ENCODE results near the gene NKIRAS2. TPM values are rescaled to one million over a fixed set of nuclear protein-coding genes. Genes with fewer than 3 reads are reported as not detected.

The NKIRAS2 gene
- 30.3 and 35.0 TPM in 2 replicates for total RNA-seq

DNA sequence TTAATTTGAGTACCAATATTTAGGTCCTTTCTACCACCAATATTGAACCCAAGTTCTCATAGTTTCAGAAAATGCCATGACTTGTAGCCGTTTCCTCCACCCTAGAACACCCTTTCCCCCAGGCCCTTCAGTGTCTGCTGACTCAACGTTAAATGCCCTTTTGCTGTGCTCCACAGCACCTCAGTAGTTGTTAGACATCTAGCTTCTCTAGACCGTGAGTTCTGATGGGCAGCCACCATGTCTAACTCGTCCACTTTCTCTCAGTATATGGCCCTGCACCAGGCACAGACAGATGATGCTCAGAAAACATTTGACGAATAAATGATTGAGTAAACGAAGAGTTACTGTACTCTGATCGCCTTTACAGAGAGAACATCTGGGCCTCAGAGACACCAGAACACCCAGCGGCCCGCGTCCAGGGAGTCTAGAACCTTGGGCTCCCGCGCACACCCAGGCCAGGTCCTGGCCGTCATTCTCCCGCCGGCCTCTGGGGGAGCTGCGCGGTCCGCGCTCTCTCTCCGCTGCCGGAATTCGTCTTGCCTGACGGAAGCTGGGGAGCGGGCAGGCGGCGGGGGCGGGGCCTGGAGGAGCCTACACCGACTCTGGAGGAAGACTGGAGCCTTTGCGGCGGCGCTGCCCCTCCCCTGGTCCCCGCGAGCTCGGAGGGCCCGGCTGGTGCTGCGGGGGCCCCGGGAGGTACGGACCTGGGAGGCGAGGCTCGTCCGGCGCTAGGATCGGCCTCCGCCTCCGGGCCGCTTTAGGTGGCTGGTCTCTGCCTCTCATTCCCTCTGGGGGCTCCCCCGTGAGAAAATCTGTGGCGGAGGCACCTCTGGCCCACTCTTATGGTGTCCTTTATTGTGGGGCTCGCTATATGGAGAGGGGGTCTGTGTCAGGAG is at the start of gene NKIRAS2:
NKIRAS2 (plus strand) TSS at position 582 of the 896 bp plus-strand sequence. CDS start 1,488 bp downstream, outside the sequence.

DNA sequence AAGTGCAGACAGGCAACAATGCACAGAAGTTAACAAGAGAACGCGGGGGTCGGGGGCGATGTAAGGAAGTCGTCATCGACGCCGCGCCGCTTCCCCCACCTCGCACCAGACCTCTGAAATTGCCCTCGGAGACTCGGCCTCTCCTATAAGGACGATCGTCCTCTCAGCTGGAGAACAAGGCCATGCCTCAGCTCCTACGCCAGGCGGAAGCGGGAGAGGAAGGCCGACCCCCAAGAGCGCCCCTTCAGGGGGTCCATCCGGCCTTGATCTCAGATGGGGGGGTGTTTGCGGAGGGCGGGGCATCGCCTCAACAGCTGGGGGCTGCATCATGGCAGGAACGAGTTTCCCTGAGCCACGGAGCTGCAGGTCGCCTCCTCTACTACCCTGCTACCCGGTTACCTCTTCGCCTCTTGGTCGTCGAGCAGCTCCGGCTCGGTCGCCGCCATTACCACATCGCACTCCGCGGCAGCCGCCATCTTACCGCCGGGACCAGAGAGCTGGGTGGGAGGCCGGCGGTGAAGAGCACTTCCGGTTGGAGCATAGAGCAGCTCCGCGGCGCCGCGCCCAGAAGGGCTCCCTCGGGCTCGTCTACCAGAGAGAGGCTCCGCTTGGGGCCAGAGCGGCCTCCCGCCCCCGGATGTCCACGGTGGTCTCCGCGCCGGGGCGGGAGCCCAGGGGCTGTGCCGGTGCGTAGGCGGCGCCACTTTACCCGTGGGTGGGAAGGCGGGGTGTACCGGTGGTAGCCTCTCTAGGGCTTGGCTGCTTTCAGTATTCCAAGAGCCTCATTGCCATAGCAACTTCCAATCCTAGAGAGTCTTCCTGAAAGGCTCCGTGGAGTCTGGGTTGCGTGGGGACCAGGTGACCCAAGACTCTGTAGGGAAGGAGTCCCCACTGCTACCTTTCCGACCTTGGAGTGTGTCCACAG is 2.7 kb upstream of the NKIRAS2 start, which contains the start of gene DNAJC7:
DNAJC7 (minus strand) TSS at position 499 of the 925 bp plus-strand sequence; CDS start at position 476, 23 bp downstream.

DNA sequence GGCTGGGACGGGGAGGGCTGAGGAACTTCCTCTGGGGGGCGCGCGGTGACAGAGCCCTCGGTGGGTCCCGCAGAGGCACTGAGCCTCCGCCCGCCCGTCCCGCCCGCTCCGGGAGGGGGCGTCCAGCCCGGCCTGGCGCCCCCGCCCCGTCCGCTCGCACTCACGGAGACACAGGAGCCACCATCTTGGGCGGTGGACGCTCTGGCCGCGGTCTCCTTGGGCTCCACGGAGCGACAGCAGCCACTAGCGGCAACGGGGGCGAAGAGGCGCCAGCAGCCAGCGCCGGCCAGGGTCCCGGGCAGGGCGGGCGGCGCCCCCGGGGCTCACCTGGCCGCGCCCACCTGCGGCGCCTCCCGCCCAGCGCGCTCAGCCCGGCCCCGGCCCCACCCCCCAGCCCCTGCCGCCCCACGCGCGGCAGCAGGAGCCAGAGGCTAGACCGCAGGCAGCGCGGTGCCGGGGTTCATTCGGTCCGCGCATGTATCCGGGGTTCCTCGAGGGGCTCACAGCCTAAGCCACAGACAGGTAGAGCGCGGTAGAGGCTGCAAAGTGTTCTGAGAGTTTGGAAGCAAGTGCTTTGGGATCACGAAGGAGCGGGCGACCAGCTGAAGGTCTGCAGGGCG is 30.6 kb downstream of the NKIRAS2 start, which contains the start of gene C17orf113:
C17orf113 (minus strand) TSS at position 209 of the 620 bp plus-strand sequence. CDS start 7,225 bp downstream, outside the sequence.

Other genes with a start within 250 kb of the NKIRAS2 start
- gene JUP, start 233.4 kb upstream of the NKIRAS2 start, total RNA-seq, result 294 and 328 TPM in 2 replicates
- 45.5 and 51.5 TPM in 2 replicates for gene P3H4, start 208.1 kb upstream of the NKIRAS2 start, total RNA-seq
- 134 and 149 TPM in 2 replicates for gene FKBP10, start 207.1 kb upstream of the NKIRAS2 start, total RNA-seq
- gene NT5C3B, start 183.9 kb upstream of the NKIRAS2 start, total RNA-seq, result 74.8 and 87.1 TPM in 2 replicates
- gene KLHL10, start 182.3 kb upstream of the NKIRAS2 start, total RNA-seq, result under 0.01 TPM in 2 replicates
- 26.1 and 37.9 TPM in 2 replicates for gene KLHL11, start 154.7 kb upstream of the NKIRAS2 start, total RNA-seq
- 159 and 189 TPM in 2 replicates for gene ACLY, start 101.1 kb upstream of the NKIRAS2 start, total RNA-seq
- gene ODAD4, start 89.5 kb upstream of the NKIRAS2 start, total RNA-seq, result 0.11 and 0.34 TPM in 2 replicates
- gene CNP, start 53.3 kb upstream of the NKIRAS2 start, total RNA-seq, result 49.5 and 55.5 TPM in 2 replicates
- gene DNAJC7, start 2.7 kb upstream of the NKIRAS2 start, total RNA-seq, result 63.2 and 84.4 TPM in 2 replicates
- 0.22 and 0.26 TPM in 2 replicates for gene C17orf113, start 30.5 kb downstream of the NKIRAS2 start, total RNA-seq
- gene ZNF385C, start 78.4 kb downstream of the NKIRAS2 start, total RNA-seq, result not detected in 2 replicates
- 2.5 and 2.8 TPM in 2 replicates for gene DHX58, start 92.6 kb downstream of the NKIRAS2 start, total RNA-seq
- gene KAT2A, start 101.3 kb downstream of the NKIRAS2 start, total RNA-seq, result 4.9 and 8.3 TPM in 2 replicates
- gene HSPB9, start 102.7 kb downstream of the NKIRAS2 start, total RNA-seq, result under 0.01 TPM in 1 of 2 replicates, not detected in the other
- gene RAB5C, start 134.9 kb downstream of the NKIRAS2 start, total RNA-seq, result 72.4 and 77.7 TPM in 2 replicates
- gene KCNH4, start 161.1 kb downstream of the NKIRAS2 start, total RNA-seq, result under 0.01 TPM in 2 replicates
- not detected in 2 replicates for gene HCRT, start 165.4 kb downstream of the NKIRAS2 start, total RNA-seq
- 17.2 and 27.1 TPM in 2 replicates for gene GHDC, start 174.4 kb downstream of the NKIRAS2 start, total RNA-seq